GM20000 (cell line): ENCODE data around the gene DCLRE1C.
"Not testable (repeated sequence)": the region's sequence is repeated elsewhere in the genome, so short reads cannot be mapped to it uniquely, and the experiment has no call there.

Experiments
- DNase-seq: peaks from one replicate; pipeline ENCODE4 v3.0.0; 2012; ENCODE audit warnings: low spot score
- CTCF ChIP-seq: IDR thresholded peaks from 2 replicates; pipeline ENCODE4 v1.5.1; 2012; ENCODE audit warnings: mild to moderate bottlenecking, control low read depth; ENCODE audit errors: extremely low read depth, missing control alignments

The DCLRE1C gene

GRCh38 chr10:14910953-14911352 lies 42.9 kb downstream of the DCLRE1C start:
- DNase-seq, result no peak
- no peak for TF ChIP-seq CTCF

- DNase-seq, result no peak
- TF ChIP-seq CTCF, result no peak
Measured at GRCh38 chr10:14909101-14909500, 44.8 kb downstream of the DCLRE1C start.

DNA sequence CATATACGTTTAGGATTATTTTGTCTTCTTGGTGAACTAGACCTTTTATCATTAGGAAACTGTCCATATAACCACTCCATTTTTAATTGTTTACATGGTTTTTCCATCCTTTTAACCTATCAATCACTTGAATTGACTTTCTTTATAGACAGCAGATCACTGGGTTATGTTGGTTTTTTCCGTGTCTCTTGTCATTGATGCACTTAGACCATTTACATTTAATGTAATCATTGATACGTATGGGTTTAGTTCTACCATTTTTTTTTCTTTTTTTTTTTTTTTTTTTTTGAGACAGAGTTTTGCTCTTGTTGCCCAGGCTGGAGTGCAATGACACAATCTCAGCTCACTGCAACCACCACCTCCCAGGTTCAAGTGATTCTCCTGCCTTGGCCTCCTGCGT lies 46.3 kb downstream of the DCLRE1C start:
- not testable (repeated sequence) for DNase-seq

DNA sequence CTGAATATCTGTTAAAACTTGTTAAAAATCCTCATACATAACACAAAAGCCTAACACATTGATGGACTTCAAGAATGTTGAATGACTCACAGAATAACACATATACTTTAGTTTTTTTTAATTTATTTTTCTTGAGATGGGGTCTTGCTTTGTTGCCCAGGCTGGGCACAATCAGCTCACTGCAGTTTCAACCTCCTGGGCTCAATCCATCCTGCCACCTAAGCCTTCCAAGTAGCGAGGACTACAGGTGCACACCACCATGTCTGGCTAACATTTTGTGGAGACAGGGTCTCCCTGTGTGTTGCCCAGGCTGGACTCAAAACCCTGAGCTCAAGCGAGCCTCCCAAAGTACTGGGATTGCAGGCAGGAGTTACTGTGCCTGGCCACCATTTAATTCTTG lies 47.1 kb downstream of the DCLRE1C start:
- no peak for TF ChIP-seq CTCF
- no peak for DNase-seq

GRCh38 chr10:14905890-14906289 lies 48.0 kb downstream of the DCLRE1C start:
- no peak for TF ChIP-seq CTCF
- DNase-seq, result no peak

- no peak for TF ChIP-seq CTCF
- no peak for DNase-seq
Measured at GRCh38 chr10:14904864-14905263, 49.0 kb downstream of the DCLRE1C start.

DNA sequence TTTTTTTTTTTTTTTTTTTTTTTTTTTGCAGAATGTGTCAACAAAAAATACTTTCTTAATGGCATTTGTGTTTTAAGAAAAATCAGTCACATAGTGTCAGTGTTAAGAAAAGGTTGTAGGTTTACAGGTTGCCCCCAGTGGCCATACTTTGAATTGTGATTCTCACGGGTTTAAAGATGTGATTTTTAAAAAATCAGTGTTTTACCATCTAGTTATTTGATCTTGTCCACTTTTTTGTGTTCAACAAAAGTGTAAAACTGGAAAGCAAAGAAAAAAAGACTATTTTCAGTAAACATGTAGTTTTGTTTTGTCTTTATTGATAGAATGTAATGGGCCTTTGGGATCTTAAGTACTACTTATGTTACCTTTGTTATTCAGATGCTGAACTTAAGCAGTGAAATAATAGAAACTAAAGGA lies 49.6 kb downstream of the DCLRE1C start:
- TF ChIP-seq CTCF, result peak; percentile 14
- DNase-seq, result peak; percentile 22

DNA sequence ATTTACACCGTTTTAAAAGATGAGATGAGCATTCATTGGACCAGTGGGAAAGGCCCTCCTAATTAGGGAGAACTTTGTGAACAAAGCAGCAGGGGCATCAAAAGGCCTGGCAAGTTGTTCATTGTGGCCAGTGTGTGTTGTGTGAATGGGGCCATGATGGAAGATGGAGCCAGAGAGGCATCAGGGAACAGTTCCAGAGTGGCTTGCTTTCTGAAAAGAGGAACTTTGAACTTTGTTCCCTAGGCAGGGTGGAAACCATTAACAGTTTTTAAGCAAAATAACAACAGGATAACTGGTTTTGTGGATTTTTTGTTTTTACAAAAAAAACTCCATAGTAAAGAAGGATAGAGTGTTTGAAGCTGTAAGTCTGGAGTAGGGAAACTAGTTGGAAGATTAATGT lies 62.7 kb downstream of the DCLRE1C start:
- TF ChIP-seq CTCF, result no peak

More for the DNA sequence above, 62.7 kb downstream of the DCLRE1C start:
- no peak for DNase-seq
